ENCODE measurements around the gene MEGF8.
A peak's percentile ranks its signal among the peaks of the same experiment; 100 is the strongest.

Gene MEGF8

DNA sequence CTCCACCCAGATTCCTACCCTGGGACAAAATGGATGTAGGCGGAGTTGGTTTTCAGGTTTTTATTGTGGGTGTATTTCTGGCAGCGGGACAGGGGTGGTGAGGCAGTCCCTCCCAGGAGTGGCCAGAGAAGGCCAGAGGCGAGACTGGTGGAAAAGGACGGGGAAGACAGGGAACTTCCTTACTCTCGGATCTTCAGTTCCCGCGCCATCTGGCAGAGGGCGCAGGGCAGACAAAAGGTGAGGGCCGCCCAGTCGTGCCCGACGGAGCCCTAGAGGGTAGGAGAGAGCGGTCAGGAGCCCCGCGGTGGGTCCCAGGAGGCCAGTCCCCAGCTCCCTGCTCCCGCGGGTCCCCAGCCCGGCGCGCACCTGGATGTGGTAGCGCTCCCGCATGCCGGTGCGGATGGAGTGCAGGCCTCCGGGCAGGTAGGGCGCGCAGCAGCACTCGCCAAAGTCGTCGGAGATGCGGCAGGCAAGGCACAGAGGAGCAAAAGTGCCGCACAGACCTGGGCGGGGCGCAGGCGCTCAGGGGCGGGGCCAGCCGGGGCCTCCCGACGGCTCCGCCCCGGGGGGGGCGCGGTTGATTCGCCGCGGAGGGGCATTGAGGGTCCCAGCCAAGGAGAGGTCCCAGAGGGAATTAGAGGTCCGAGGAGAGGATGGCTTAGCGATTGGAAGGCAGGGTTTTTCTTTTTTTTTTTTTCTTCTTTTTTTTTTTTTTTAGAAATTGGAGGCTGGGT lies 61.7 kb downstream of the MEGF8 start:
- peak; percentile 40 for DNase-seq (ENCODE audit: low read depth)
- H3K4me3 ChIP-seq (ENCODE audit: low read length) = peak overlapping the region; percentile 47
- peak; percentile 47 for TF ChIP-seq CTCF (conservative IDR thresholded peaks at IDR 0.05; ENCODE audit: low read length)

DNA sequence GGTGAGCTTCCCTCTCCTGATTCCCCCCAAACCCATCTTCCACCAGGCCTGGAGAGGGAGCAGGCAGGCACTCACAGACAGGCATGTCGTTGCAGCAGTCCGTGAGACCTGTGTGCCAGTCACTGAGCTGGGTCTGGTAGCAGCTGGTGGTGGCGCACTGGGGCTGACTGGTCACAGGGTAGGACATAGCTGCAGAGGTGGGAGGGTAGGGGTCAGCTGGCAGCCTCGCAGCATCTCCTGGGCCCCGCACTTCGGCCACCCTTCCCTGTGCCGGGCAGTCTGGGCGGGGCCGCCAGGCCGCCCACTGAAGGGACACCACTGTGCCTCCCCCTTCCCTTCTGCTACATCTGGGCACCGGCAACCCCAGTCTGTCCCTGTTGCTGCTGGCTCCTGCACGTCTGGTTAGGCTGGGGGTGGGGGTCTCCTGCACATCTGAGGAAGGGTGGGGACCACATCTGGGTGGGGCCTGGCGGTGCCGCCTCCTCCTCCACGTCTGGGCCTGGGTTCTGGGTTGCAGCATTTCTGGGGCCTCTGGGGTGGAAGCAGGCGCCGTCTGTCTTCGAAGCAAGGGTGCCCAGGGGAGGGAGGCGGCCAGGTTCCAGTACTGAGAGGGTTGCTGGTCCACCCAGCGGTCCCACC lies 63.5 kb downstream of the MEGF8 start:
- no peak for TF ChIP-seq CTCF (conservative IDR thresholded peaks at IDR 0.05; ENCODE audit: low read length)
- DNase-seq (ENCODE audit: low read depth) = no peak
- H3K4me3 ChIP-seq (ENCODE audit: low read length) = no peak overlapping the region

DNA sequence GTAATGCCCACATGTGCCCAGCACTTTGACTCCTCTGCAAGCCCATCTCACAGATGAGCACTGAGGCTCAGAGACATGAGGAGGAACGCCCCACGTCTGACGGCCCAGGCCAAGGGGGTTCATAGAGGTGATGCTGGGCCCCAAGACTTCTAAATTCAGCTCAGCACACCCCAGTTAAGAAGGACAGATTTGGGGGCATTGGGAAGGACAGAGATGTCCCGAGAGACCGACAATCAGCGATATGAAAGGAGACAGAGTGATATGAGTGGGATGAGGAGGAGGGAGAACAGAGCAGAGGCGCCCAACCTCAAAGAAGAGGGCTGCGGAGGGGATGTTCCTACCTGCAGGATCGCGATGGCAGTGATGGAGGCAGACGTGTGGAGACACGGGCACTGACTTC lies 64.5 kb downstream of the MEGF8 start, which contains the start of gene CNFN:
Gene CNFN (minus strand): TSS at position 399 of the 400 bp plus-strand sequence. CDS start 1,260 bp downstream, outside the sequence.
- no peak for DNase-seq (ENCODE audit: low read depth)
- no peak for TF ChIP-seq CTCF (conservative IDR thresholded peaks at IDR 0.05; ENCODE audit: low read length)
- H3K4me3 ChIP-seq (ENCODE audit: low read length) = no peak within 1 kb of the TSS

DNA sequence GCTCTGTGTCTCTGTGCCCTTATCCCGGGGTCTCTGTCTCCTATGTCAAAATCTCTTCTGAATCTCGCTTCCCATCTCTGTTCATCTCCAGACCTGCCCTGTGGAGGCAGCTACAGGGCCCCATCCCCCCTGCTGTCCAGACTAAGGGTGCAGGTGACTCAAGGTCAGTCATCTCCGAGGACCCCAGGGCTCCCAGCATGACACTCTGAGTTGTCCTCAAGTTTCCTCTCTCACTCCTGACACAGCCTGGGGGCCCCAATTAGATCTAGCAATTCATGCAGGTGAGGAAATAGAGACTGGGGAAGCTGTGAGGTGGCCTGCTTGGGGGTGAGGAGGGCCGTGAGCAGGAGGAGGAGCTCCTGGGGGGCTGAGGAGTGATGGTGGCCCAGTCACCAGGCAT lies 66.7 kb downstream of the MEGF8 start:
- no peak for DNase-seq (ENCODE audit: low read depth)
- no peak for TF ChIP-seq CTCF (conservative IDR thresholded peaks at IDR 0.05; ENCODE audit: low read length)
- H3K4me3 ChIP-seq (ENCODE audit: low read length) = no peak overlapping the region

DNA sequence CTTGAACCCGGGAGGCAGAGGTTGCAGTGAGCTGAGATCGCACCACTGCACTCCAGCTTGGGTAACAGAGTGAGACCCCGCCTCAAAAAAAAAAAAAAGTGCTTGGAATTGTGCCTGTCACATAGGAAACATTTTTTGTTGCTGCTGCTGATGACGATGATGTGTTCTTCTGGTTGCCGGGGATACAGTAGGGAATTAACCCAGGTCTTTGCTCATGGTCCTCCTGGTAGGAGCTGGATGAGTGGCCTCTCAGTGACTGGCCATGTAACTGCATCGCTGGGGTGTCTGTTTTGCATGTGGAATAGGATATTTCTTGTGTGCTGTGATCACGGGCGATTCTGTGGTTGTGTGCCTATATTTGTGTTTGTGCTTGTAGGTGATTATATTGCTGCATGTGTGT lies 69.3 kb downstream of the MEGF8 start:
- no peak for DNase-seq (ENCODE audit: low read depth)
- TF ChIP-seq CTCF (conservative IDR thresholded peaks at IDR 0.05; ENCODE audit: low read length) = no peak

GRCh38 chr19:42396381-42397262 lies 71.2 kb downstream of the MEGF8 start:
- TF ChIP-seq CTCF (conservative IDR thresholded peaks at IDR 0.05; ENCODE audit: low read length) = no peak
- DNase-seq (ENCODE audit: low read depth) = peak; percentile 99
- peak overlapping the region; percentile 80 for H3K4me3 ChIP-seq (ENCODE audit: low read length)

More for the DNA sequence above, 69.3 kb downstream of the MEGF8 start:
- no peak overlapping the region for H3K4me3 ChIP-seq (ENCODE audit: low read length)

Measured in AG10803 (cell line).